ENCODE data around the gene TMSB10.

The TMSB10 gene

GRCh38 chr2:84914334-84914733 is 8.9 kb downstream of the TMSB10 start:
- TF ChIP-seq RAD21 (IDR thresholded peaks at IDR 0.05; ENCODE audit: low read depth), result no peak
- no peak for TF ChIP-seq TAF1 (IDR thresholded peaks at IDR 0.05; ENCODE audit: low read depth)
- no peak for TF ChIP-seq TEAD4 (IDR thresholded peaks at IDR 0.05)

- TF ChIP-seq FOXM1 (IDR thresholded peaks at IDR 0.05; ENCODE audit: borderline replicate concordance, low read depth) (no peak), USF1 (IDR thresholded peaks at IDR 0.05) (no peak), MAX (IDR thresholded peaks at IDR 0.05) (no peak), NFIC (IDR thresholded peaks at IDR 0.05) (no peak), TCF12 (IDR thresholded peaks at IDR 0.05; ENCODE audit: low read depth) (no peak), TEAD4 (IDR thresholded peaks at IDR 0.05) (no peak), RAD21 (IDR thresholded peaks at IDR 0.05; ENCODE audit: low read depth) (no peak), CEBPB (IDR thresholded peaks at IDR 0.05) (no peak), ZBTB7A (IDR thresholded peaks at IDR 0.05; ENCODE audit: low read depth) (no peak), YY1 (IDR thresholded peaks at IDR 0.05; ENCODE audit: low read depth) (no peak), EGR1 (IDR thresholded peaks at IDR 0.05) (no peak), EP300 (IDR thresholded peaks at IDR 0.05; ENCODE audit: borderline replicate concordance) (no peak), CREB1 (IDR thresholded peaks at IDR 0.05; ENCODE audit: low read depth) (no peak), TAF1 (IDR thresholded peaks at IDR 0.05; ENCODE audit: low read depth) (no peak), REST (IDR thresholded peaks at IDR 0.05; ENCODE audit: low read depth) (no peak)
Measured at GRCh38 chr2:84918430-84918829, 13.0 kb downstream of the TMSB10 start.

DNA sequence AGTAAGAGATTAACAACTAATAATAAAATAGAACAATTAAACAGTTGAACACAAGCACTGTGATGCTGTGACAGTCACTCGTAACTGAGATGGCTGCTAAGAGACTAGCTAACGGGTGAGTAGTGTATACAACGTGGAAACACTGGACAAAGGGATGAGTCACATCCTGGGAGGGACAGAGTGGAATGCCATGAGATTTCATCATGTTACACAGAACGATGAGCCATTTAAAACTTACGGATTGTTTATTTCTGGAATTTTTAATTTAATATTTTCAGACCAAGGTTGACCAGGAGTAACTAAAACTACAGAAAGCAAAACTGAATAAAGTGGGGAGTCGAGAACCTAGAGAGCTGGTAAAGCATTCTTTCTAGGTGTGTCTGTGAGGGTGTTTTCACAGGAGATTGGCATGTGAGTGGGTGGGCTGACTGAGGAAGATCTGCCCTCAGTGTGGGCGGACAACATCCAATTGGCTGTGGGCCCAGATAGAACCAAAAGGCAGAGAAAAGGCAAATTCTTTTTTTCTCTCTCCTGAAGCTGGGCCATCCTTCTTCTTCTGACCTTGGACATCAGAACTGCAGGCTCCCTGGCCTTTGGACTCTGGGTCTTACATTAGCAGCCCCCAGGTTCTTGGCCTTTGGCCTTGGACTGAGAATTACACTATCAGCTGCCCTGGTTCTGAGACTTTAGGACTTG is 14.6 kb downstream of the TMSB10 start:
- TF ChIP-seq USF1 (IDR thresholded peaks at IDR 0.05) (no peak), CEBPB (IDR thresholded peaks at IDR 0.05) (peak; percentile 90), NFIC (IDR thresholded peaks at IDR 0.05) (peak; percentile 75), MAX (IDR thresholded peaks at IDR 0.05) (peak; percentile 56; the same call in 1 of the 2 replicates), RAD21 (IDR thresholded peaks at IDR 0.05; ENCODE audit: low read depth) (no peak), YY1 (IDR thresholded peaks at IDR 0.05; ENCODE audit: low read depth) (peak; percentile 38; the same call in 1 of the 2 replicates), ZBTB7A (IDR thresholded peaks at IDR 0.05; ENCODE audit: low read depth) (0 out of 2 replicates have a peak, but pooled peaks have one; percentile 28), FOXM1 (IDR thresholded peaks at IDR 0.05; ENCODE audit: borderline replicate concordance, low read depth) (peak; percentile 78), TEAD4 (IDR thresholded peaks at IDR 0.05) (peak; percentile 86), REST (IDR thresholded peaks at IDR 0.05; ENCODE audit: low read depth) (no peak), EP300 (IDR thresholded peaks at IDR 0.05; ENCODE audit: borderline replicate concordance) (peak; percentile 79; the same call in 1 of the 2 replicates), EGR1 (IDR thresholded peaks at IDR 0.05) (peak; percentile 99), TCF12 (IDR thresholded peaks at IDR 0.05; ENCODE audit: low read depth) (peak; percentile 77)

GRCh38 chr2:84923009-84923408 is 17.6 kb downstream of the TMSB10 start:
- TF ChIP-seq ZBTB7A (IDR thresholded peaks at IDR 0.05; ENCODE audit: low read depth) (no peak), EGR1 (IDR thresholded peaks at IDR 0.05) (no peak), TCF12 (IDR thresholded peaks at IDR 0.05; ENCODE audit: low read depth) (no peak), CREB1 (IDR thresholded peaks at IDR 0.05; ENCODE audit: low read depth) (no peak), USF1 (IDR thresholded peaks at IDR 0.05) (no peak), NFIC (IDR thresholded peaks at IDR 0.05) (no peak), EP300 (IDR thresholded peaks at IDR 0.05; ENCODE audit: borderline replicate concordance) (no peak), TAF1 (IDR thresholded peaks at IDR 0.05; ENCODE audit: low read depth) (no peak), CEBPB (IDR thresholded peaks at IDR 0.05) (no peak), TEAD4 (IDR thresholded peaks at IDR 0.05) (no peak), FOXM1 (IDR thresholded peaks at IDR 0.05; ENCODE audit: borderline replicate concordance, low read depth) (no peak), RAD21 (IDR thresholded peaks at IDR 0.05; ENCODE audit: low read depth) (no peak), YY1 (IDR thresholded peaks at IDR 0.05; ENCODE audit: low read depth) (no peak), REST (IDR thresholded peaks at IDR 0.05; ENCODE audit: low read depth) (no peak), MAX (IDR thresholded peaks at IDR 0.05) (no peak)

Measured in Ishikawa (cell line).